ENCODE data around the gene TEDDM1. TPM values are rescaled to one million over a fixed set of nuclear protein-coding genes. Genes with fewer than 3 reads are reported as not detected.

The TEDDM1 gene
- total and polyA plus RNA-seq, 10 donors = not detected

- Histone ChIP-seq H3K4me1 (peaks cover 2 to 96% (median 64%) of the 10 kb centered on the region in 6 donors), H3K36me3 (peaks cover 0 to 18% (median 11%) of the 10 kb centered on the region in 6 donors), H3K27me3 (replicated peaks in 1 of 7) (peaks cover 0 to 30% (median 0%) of the 10 kb centered on the region in 7 donors), H3K9me3 (no peaks in the 10 kb centered on the region), H3K27ac (peak overlapping the region; percentile 79 to 98 (median 98)), H3K4me3 (peak overlapping the region; percentile 61 to 94 (median 72))
- intact Hi-C loops (cut with DNase I; ENCODE audit: low total_unique reads) = no loop called here
- TF ChIP-seq POLR2AphosphoS5 (IDR thresholded peaks at IDR 0.05) = no peak
- DNase-seq = peak; percentile 91
- 14 to 19% (median 16%) methylated on average over 37 to 47 of the region's 47 CpGs for WGBS, 5 donors
Observed at GRCh38 chr1:182392050-182393028, 8.1 kb downstream of the TEDDM1 start.

GRCh38 chr1:182391362-182392049 lies 9.0 kb downstream of the TEDDM1 start, which contains the start of gene GLUL:
TSS of gene GLUL (minus strand) at chr1:182391790. CDS start at chr1:182388737, 3,053 bp downstream.
- WGBS, 5 donors = 0 to 1% (median 0%) methylated on average over 50 to 70 of the region's 70 CpGs
- Histone ChIP-seq H3K4me3 (peak within 1 kb of the TSS; percentile 61 to 94 (median 72)), H3K27me3 (replicated peaks in 1 of 7) (peaks cover 0 to 30% (median 0%) of the 10 kb centered on the region in 7 donors), H3K9me3 (no peaks in the 10 kb centered on the region), H3K27ac (peak within 1 kb of the TSS; percentile 79 to 98 (median 98)), H3K36me3 (peaks cover 0 to 26% (median 19%) of the 10 kb centered on the region in 6 donors), H3K4me1 (peaks cover 2 to 96% (median 61%) of the 10 kb centered on the region in 6 donors)
- DNase-seq = peak; percentile 96
- TF ChIP-seq POLR2A (IDR thresholded peaks at IDR 0.05) = peak; percentile 84 to 94 (median 92)
- TF ChIP-seq POLR2AphosphoS5 (IDR thresholded peaks at IDR 0.05) = peak; percentile 97 to 98 (median 97)
- TF ChIP-seq, protein P1, sequence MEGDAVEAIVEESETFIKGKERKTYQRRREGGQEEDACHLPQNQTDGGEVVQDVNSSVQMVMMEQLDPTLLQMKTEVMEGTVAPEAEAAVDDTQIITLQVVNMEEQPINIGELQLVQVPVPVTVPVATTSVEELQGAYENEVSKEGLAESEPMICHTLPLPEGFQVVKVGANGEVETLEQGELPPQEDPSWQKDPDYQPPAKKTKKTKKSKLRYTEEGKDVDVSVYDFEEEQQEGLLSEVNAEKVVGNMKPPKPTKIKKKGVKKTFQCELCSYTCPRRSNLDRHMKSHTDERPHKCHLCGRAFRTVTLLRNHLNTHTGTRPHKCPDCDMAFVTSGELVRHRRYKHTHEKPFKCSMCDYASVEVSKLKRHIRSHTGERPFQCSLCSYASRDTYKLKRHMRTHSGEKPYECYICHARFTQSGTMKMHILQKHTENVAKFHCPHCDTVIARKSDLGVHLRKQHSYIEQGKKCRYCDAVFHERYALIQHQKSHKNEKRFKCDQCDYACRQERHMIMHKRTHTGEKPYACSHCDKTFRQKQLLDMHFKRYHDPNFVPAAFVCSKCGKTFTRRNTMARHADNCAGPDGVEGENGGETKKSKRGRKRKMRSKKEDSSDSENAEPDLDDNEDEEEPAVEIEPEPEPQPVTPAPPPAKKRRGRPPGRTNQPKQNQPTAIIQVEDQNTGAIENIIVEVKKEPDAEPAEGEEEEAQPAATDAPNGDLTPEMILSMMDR (IDR thresholded peaks at IDR 0.05 in 8 of 11, conservative IDR thresholded peaks at IDR 0.05 in 3 of 11) = peak in 5 of 11 experiments; percentile 1 to 51 (median 11)
- intact Hi-C loops (cut with DNase I; ENCODE audit: low total_unique reads) = no loop called here

GRCh38 chr1:182391028-182391361 lies 9.5 kb downstream of the TEDDM1 start:
- Histone ChIP-seq H3K4me3 (peak overlapping the region; percentile 61 to 94 (median 72)), H3K9me3 (no peaks in the 10 kb centered on the region), H3K36me3 (peaks cover 0 to 31% (median 24%) of the 10 kb centered on the region in 6 donors), H3K27me3 (replicated peaks in 1 of 7) (peaks cover 0 to 30% (median 0%) of the 10 kb centered on the region in 7 donors), H3K27ac (peak overlapping the region; percentile 79 to 98 (median 98)), H3K4me1 (peaks cover 2 to 95% (median 59%) of the 10 kb centered on the region in 6 donors)
- DNase-seq = no peak
- intact Hi-C loops (cut with DNase I; ENCODE audit: low total_unique reads) = no loop called here
- 0 to 1% (median 0%) methylated on average over 10 to 35 of the region's 35 CpGs for WGBS, 5 donors
- no peak for TF ChIP-seq POLR2A (IDR thresholded peaks at IDR 0.05)
- TF ChIP-seq, protein P1 (IDR thresholded peaks at IDR 0.05 in 8 of 11, conservative IDR thresholded peaks at IDR 0.05 in 3 of 11) = peak in 7 of 11 experiments; percentile 5 to 50 (median 39)

DNA sequence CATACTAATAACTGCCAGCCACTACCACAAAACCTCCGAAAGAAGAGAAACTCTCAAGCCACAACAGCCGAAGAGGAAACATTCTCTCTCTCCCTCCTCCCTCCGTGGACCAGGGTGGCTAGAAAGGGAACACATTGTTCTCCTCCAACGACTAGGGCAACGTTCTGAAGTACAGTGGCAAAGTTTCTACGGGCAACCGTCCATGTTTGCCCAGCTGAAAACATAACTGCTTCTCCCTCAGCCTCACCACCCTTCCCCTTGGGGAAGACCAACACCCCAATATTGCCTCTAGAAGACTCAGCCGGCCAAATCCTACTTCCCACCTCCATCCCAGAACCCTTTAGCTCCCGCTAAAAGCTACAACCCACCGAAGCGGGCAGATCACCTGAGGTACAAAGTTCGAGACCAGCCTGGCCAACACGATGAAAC lies 10.8 kb downstream of the TEDDM1 start:
- TF ChIP-seq POLR2A (IDR thresholded peaks at IDR 0.05) (no peak), POLR2AphosphoS5 (IDR thresholded peaks at IDR 0.05) (peak in 1 of 3 donors; percentile 78)
- H3K27ac ChIP-seq = peak overlapping the region; percentile 79 to 98 (median 98)
- WGBS, 5 donors = 9 to 15% (median 13%) methylated on average over 13 of the region's 13 CpGs
- H3K9me3 ChIP-seq = no peaks in the 10 kb centered on the region
- no peak for DNase-seq
- peaks cover 0 to 30% (median 0%) of the 10 kb centered on the region in 7 donors for H3K27me3 ChIP-seq (replicated peaks in 1 of 7)
- H3K36me3 ChIP-seq = peaks cover 0 to 45% (median 38%) of the 10 kb centered on the region in 6 donors
- H3K4me1 ChIP-seq = peaks cover 2 to 88% (median 58%) of the 10 kb centered on the region in 6 donors
- H3K4me3 ChIP-seq = peak overlapping the region; percentile 61 to 94 (median 72)
- intact Hi-C loops (cut with DNase I; ENCODE audit: low total_unique reads) = no loop called here
